Esophagus squamous epithelium (tissue), 4 donors: ENCODE measurements around the gene AVP.

Source experiments
- CTCF ChIP-seq, 6 experiments: fragments of 450-650 bp in 4 of 6; fragments of 200-600 bp in 2 of 6; sonication (generic) in 2 of 6; IDR thresholded peaks; one replicate each; pipeline ENCODE4 v1.5.1; 2016 to 2019; ENCODE audit warnings: antibody characterized with exemption in 6 of 6, mild to moderate bottlenecking in 4 of 6, moderate library complexity in 4 of 6
- POLR2A ChIP-seq, 4 donors: fragments of 450-650 bp; IDR thresholded peaks; one replicate each; pipeline ENCODE4 v1.6.1; 2017; ENCODE audit warnings: antibody characterized with exemption in 4 of 4, mild to moderate bottlenecking in 4 of 4, moderate library complexity in 3 of 4

GRCh38 chr20:3046677-3047462, 37.7 kb downstream of the AVP start:
- no peak for TF ChIP-seq CTCF (IDR thresholded peaks at IDR 0.05)
- no peak for TF ChIP-seq POLR2A (IDR thresholded peaks at IDR 0.05)
